Right lobe of liver (tissue), 6 donors: Measurements from ENCODE around the gene OBSCN. TPM values are rescaled to one million over a fixed set of nuclear protein-coding genes. Genes with fewer than 3 reads are reported as not detected.

Experiments used
- ATAC-seq, 4 donors: fragments of 200-7000 bp; cut with Tn5 transposase; one replicate each; pipeline ENCODE4 v1.9.1; 2020; ENCODE audit warnings: mild to moderate bottlenecking in 4 of 4, moderate library complexity in 4 of 4
- DNase-seq, 3 donors: peaks; one replicate each; pipeline ENCODE4 v3.0.0-alpha.2; 2020
- H3K27ac ChIP-seq, 3 donors: fragments of 200-600 bp; one replicate each; pipeline ENCODE4 v1.8.0; 2022
- H3K27me3 ChIP-seq, 2 donors: fragments of 200-600 bp; one replicate each; pipeline ENCODE4 v1.8.0; 2022
- H3K36me3 ChIP-seq, 4 donors: fragments of 200-600 bp; sonication (generic) in 1 of 4; one replicate each; pipeline versions ENCODE4 v1.5.1 to v1.8.0; 2017 to 2022; ENCODE audit warnings: control low read depth in 1 of 4
- H3K4me1 ChIP-seq, 4 donors: fragments of 200-600 bp; sonication (generic) in 1 of 4; one replicate each; pipeline versions ENCODE4 v1.5.1 to v1.8.0; 2017 to 2022; ENCODE audit warnings: control low read depth in 1 of 4
- H3K4me3 ChIP-seq, 3 donors: fragments of 200-600 bp; one replicate each; pipeline ENCODE4 v1.8.0; 2022
- H3K9me3 ChIP-seq, 4 donors: fragments of 200-600 bp; sonication (generic) in 1 of 4; one replicate each; pipeline versions ENCODE4 v1.5.1 to v1.8.0; 2017 to 2022; ENCODE audit warnings: control low read depth in 1 of 4
- CTCF ChIP-seq, 4 donors: fragments of 200-600 bp in 3 of 4; fragments of 450-650 bp in 1 of 4; IDR thresholded peaks; one replicate each; pipeline versions ENCODE4 v1.5.1 to v1.8.0; 2016 to 2022; ENCODE audit warnings: antibody characterized with exemption in 4 of 4, mild to moderate bottlenecking in 2 of 4
- POLR2A ChIP-seq: fragments of 450-650 bp; IDR thresholded peaks from one replicate; pipeline ENCODE4 v1.6.1; 2017; ENCODE audit warnings: antibody characterized with exemption, mild to moderate bottlenecking
- WGBS: methylation state at CpG from one replicate; pipeline ENCODE4 v1.1.6; 2018; ENCODE audit warnings: low coverage, low lambda C conversion rate; ENCODE audit not compliant: insufficient coverage; ENCODE audit errors: missing lambda C conversion rate; 5-methylcytosine and 5-hydroxymethylcytosine counted together
- intact Hi-C, 2 donors: fragments of 100-400 bp; cut with DNase I; formaldehyde crosslinking; loops; one replicate each; pipeline versions ENCODE4 v1.11.2 to v1.14.1; 2022
- total RNA-seq, 6 experiments: library from RNA; depleted of rRNA in 2 of 6; stranded (reverse); fragments of >200 nt in 2 of 6; fragmentation: NEBNext Ultra II Directional in 3 of 6; extraction: Animal tissue kit (Norgen Biotek cat#: 25700) in 3 of 6; gene quantifications; one replicate each; pipeline versions ENCODE4 v1.1.0 to v1.2.4, GENCODE V29; 2016 to 2023
- donor health status: DM: no; HTN: yes; CAD: no.
- donor health status: DM: no; HTN: no; CAD: no.
- donor health status: DM: no; HTN: no; CAD: no.
- donor health status: DM: no; HTN: yes; CAD: no.
- donor health status: DM: no; HTN: yes; CAD: no.

OBSCN gene
- total RNA-seq, 6 experiments from 2014 or later: 0.43 to 3.5 (median 2.0) TPM

DNA sequence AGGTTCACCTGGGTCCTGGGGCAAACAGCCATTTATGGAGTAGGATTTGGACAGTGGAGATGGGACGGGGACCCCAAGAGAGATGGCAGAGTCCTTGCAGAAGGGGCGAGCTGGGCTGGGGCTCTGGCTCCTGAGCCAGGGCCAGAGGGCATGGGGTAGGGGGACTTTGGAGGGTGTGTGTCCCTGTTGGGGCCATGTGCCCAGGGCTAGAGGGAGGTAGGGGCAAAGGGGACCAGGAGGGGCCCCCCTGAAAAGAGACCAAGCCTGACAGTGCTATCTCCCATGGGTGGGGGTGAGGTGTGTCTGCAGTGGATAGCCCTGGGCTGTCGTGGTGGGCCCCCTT is 106.4 kb downstream of the OBSCN start:
- H3K9me3 ChIP-seq: no peaks in the 10 kb centered on the region
- no peak for TF ChIP-seq CTCF (IDR thresholded peaks at IDR 0.05)
- no peak for TF ChIP-seq POLR2A
- H3K4me1 ChIP-seq: no peaks in the 10 kb centered on the region
- peak in 1 of 3 donors; percentile 30 for DNase-seq
- H3K36me3 ChIP-seq: no peaks in the 10 kb centered on the region
- intact Hi-C loops: no loop called here
- no peak overlapping the region for H3K4me3 ChIP-seq
- no peak for ATAC-seq
- H3K27ac ChIP-seq: no peak overlapping the region
- H3K27me3 ChIP-seq: no peaks in the 10 kb centered on the region
- 100% methylated on average over 1 of the region's 3 CpGs for WGBS

GRCh38 chr1:228314658-228315483 is 107.0 kb downstream of the OBSCN start:
- Histone ChIP-seq H3K27me3 (no peaks in the 10 kb centered on the region), H3K9me3 (no peaks in the 10 kb centered on the region), H3K4me3 (no peak overlapping the region), H3K36me3 (no peaks in the 10 kb centered on the region), H3K4me1 (no peaks in the 10 kb centered on the region), H3K27ac (no peak overlapping the region)
- ATAC-seq (no peak), DNase-seq (peak in 2 of 3 donors; percentile 34 to 53)
- TF ChIP-seq POLR2A (no peak), CTCF (IDR thresholded peaks at IDR 0.05) (no peak)
- WGBS: 75% methylated on average over 6 of the region's 31 CpGs
- intact Hi-C loops: no loop called here

GRCh38 chr1:228315484-228315944 is 107.7 kb downstream of the OBSCN start:
- Histone ChIP-seq H3K27me3 (no peaks in the 10 kb centered on the region), H3K27ac (no peak overlapping the region), H3K4me1 (no peaks in the 10 kb centered on the region), H3K9me3 (no peaks in the 10 kb centered on the region), H3K36me3 (no peaks in the 10 kb centered on the region), H3K4me3 (no peak overlapping the region)
- intact Hi-C loops: no loop called here
- ATAC-seq (no peak), DNase-seq (no peak)
- WGBS: 100% methylated on average over 2 of the region's 17 CpGs
- TF ChIP-seq CTCF (IDR thresholded peaks at IDR 0.05): no peak
- TF ChIP-seq POLR2A: no peak

DNA sequence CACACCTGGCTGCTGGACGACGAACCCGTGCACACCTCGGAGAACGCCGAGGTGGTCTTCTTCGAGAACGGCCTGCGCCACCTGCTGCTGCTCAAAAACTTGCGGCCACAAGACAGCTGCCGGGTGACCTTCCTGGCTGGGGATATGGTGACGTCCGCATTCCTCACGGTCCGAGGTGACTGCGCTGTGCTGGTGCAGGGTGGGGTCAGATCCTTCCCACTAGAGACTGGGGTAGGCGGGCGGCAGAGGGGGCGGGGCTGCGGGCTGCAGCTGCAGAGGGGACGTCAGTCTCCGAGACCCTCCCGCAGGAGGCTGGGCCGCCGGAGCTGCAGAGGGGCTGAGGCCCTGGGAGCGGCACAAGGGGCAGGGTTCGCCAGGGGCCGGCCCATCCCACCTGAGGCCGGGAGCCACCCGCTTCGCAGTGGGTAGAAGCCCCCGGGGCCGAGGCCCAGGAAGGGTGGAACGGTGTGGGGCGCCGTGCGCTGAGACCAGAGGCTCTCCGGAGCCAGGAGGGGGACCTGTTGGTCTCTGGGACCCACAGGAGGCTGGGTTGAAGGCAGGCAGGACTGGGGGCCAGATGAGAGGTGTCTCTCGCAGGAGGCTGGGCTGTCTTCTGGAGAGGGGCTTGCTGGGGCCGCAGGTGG is 108.2 kb downstream of the OBSCN start:
- WGBS: 57% methylated on average over 9 of the region's 40 CpGs
- DNase-seq: peak; percentile 14 to 49 (median 40)

More for the DNA sequence above, 108.2 kb downstream of the OBSCN start:
- ATAC-seq: no peak
- Histone ChIP-seq H3K36me3 (no peaks in the 10 kb centered on the region), H3K27me3 (no peaks in the 10 kb centered on the region), H3K27ac (no peak overlapping the region), H3K4me3 (no peak overlapping the region), H3K4me1 (no peaks in the 10 kb centered on the region), H3K9me3 (no peaks in the 10 kb centered on the region)
- TF ChIP-seq POLR2A: no peak
- no peak for TF ChIP-seq CTCF (IDR thresholded peaks at IDR 0.05)
- intact Hi-C loops: no loop called here
